ENCODE results near the gene STK24.

The STK24 gene

DNA sequence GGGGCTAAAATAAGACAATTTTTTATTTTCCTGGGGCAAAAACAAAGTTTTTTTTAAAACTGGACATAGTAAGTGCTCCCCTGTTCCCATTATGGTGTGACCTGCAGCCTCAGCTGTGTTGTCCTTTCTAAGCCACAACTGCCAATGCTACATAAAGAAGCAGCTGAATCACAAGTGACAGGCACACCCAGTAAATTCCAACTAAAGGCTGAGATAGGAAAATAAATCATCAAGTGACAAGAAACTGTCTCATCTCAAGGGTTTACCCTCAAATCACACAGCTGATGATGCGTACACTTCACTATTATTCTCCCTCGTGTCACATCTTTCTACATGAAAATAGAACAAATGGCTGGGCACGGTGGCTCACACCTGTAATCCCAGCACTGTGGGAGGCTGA is 28.7 kb downstream of the STK24 start:
- Histone ChIP-seq H4K20me1 (ENCODE audit: insufficient read depth, low read length) (peaks cover 45% of the 10 kb centered on the region), H3K27ac (ENCODE audit: low read length) (no peak overlapping the region), H3K36me3 (replicated peaks; ENCODE audit: insufficient read depth, low read length) (peaks cover 4% of the 10 kb centered on the region; the same call in 1 of the 2 replicates), H3K9me2 (replicated peaks; ENCODE audit: insufficient read depth, low read length) (no peaks in the 10 kb centered on the region), H3K9ac (ENCODE audit: low read length) (no peak overlapping the region), H2AFZ (ENCODE audit: low read length) (no peak overlapping the region), H3K4me1 (ENCODE audit: low read length) (no peaks in the 10 kb centered on the region), H3K9me3 (replicated peaks; ENCODE audit: insufficient read depth, low read length) (no peaks in the 10 kb centered on the region), H3K27me3 (replicated peaks; ENCODE audit: insufficient read depth, low read length) (no peaks in the 10 kb centered on the region), H3F3A (ENCODE audit: insufficient read depth, low read length) (no peaks in the 10 kb centered on the region), H3K4me3 (ENCODE audit: low read length) (no peak overlapping the region), H3K4me2 (ENCODE audit: low read depth, low read length) (no peak overlapping the region), H3K79me2 (ENCODE audit: low read length) (peaks cover 97% of the 10 kb centered on the region)
- no peak for DNase-seq
- TF ChIP-seq CTCF (IDR thresholded peaks at IDR 0.05; ENCODE audit: low read length) = no peak
- no peak for TF ChIP-seq EZH2 (optimal IDR thresholded peaks at IDR 0.05; ENCODE audit: low read depth, low read length)
- TF ChIP-seq EZH2phosphoT487 (IDR thresholded peaks at IDR 0.05; ENCODE audit: low read length) = no peak

DNA sequence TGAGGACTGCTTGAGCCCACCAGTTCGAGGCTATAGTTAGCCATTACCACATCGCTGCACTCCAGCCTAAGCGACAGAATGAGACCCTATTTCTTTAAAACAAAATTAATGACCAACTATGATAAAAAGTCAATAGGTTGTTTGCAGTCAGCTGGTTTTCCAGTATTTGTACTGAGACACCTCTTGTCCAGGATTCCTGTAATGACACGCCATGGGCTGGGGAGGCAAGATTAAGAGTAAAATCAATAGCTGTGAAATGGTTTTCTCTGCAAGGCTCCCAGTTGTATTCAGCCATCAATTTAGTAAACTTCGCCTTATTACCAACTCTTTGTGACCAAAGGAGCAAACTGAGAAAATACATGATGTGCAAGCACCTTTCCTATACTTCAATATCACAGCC is 29.5 kb downstream of the STK24 start:
- Histone ChIP-seq H3K27ac (ENCODE audit: low read length) (no peak overlapping the region), H3K79me2 (ENCODE audit: low read length) (peaks cover 97% of the 10 kb centered on the region), H3K9ac (ENCODE audit: low read length) (no peak overlapping the region), H3K27me3 (replicated peaks; ENCODE audit: insufficient read depth, low read length) (no peaks in the 10 kb centered on the region), H3K4me2 (ENCODE audit: low read depth, low read length) (no peak overlapping the region), H2AFZ (ENCODE audit: low read length) (no peak overlapping the region), H3K36me3 (replicated peaks; ENCODE audit: insufficient read depth, low read length) (peaks cover 4% of the 10 kb centered on the region; the same call in 1 of the 2 replicates), H4K20me1 (ENCODE audit: insufficient read depth, low read length) (peaks cover 41% of the 10 kb centered on the region), H3K9me2 (replicated peaks; ENCODE audit: insufficient read depth, low read length) (no peaks in the 10 kb centered on the region), H3K9me3 (replicated peaks; ENCODE audit: insufficient read depth, low read length) (no peaks in the 10 kb centered on the region), H3K4me1 (ENCODE audit: low read length) (no peaks in the 10 kb centered on the region), H3F3A (ENCODE audit: insufficient read depth, low read length) (no peaks in the 10 kb centered on the region), H3K4me3 (ENCODE audit: low read length) (no peak overlapping the region)
- DNase-seq = no peak
- TF ChIP-seq EZH2phosphoT487 (IDR thresholded peaks at IDR 0.05; ENCODE audit: low read length) (no peak), EZH2 (optimal IDR thresholded peaks at IDR 0.05; ENCODE audit: low read depth, low read length) (no peak), CTCF (IDR thresholded peaks at IDR 0.05; ENCODE audit: low read length) (no peak)

- peaks cover 5% of the 10 kb centered on the region for H3K4me1 ChIP-seq (ENCODE audit: low read length)
- no peak overlapping the region for H2AFZ ChIP-seq (ENCODE audit: low read length)
- no peak overlapping the region for H3K4me2 ChIP-seq (ENCODE audit: low read depth, low read length)
- peaks cover 97% of the 10 kb centered on the region for H3K79me2 ChIP-seq (ENCODE audit: low read length)
- H3K27me3 ChIP-seq (replicated peaks; ENCODE audit: insufficient read depth, low read length) = no peaks in the 10 kb centered on the region
- DNase-seq = no peak
- no peaks in the 10 kb centered on the region for H3K9me2 ChIP-seq (replicated peaks; ENCODE audit: insufficient read depth, low read length)
- peaks cover 41% of the 10 kb centered on the region for H4K20me1 ChIP-seq (ENCODE audit: insufficient read depth, low read length)
- no peaks in the 10 kb centered on the region for H3K9me3 ChIP-seq (replicated peaks; ENCODE audit: insufficient read depth, low read length)
- peaks cover under 1% of the 10 kb centered on the region; the same call in 1 of the 2 replicates for H3F3A ChIP-seq (ENCODE audit: insufficient read depth, low read length)
- H3K9ac ChIP-seq (ENCODE audit: low read length) = no peak overlapping the region
- no peak for TF ChIP-seq EZH2 (optimal IDR thresholded peaks at IDR 0.05; ENCODE audit: low read depth, low read length)
- TF ChIP-seq EZH2phosphoT487 (IDR thresholded peaks at IDR 0.05; ENCODE audit: low read length) = no peak
- TF ChIP-seq CTCF (IDR thresholded peaks at IDR 0.05; ENCODE audit: low read length) = no peak
- peaks cover 2% of the 10 kb centered on the region; the same call in 1 of the 2 replicates for H3K36me3 ChIP-seq (replicated peaks; ENCODE audit: insufficient read depth, low read length)
- no peak overlapping the region for H3K4me3 ChIP-seq (ENCODE audit: low read length)
- H3K27ac ChIP-seq (ENCODE audit: low read length) = no peak overlapping the region
Observed at GRCh38 chr13:98546402-98546801, 30.5 kb downstream of the STK24 start.

Measured in MM.1S (cell line).